ENCODE results near the gene MTMR11.
"Not testable (repeated sequence)": the region's sequence is repeated elsewhere in the genome, so short reads cannot be mapped to it uniquely, and the experiment has no call there.

GRCh38 chr1:149957548-149957947 is 20.9 kb upstream of the MTMR11 start:
- TF ChIP-seq CTCF, POLR2AphosphoS5 (IDR thresholded peaks at IDR 0.05): not testable (repeated sequence)
